Brain (organoid and tissue), 1 donor: ENCODE results near the gene GTPBP6. TPM values are rescaled to one million over a fixed set of nuclear protein-coding genes. Genes with fewer than 3 reads are reported as not detected.

Experiments used
- polyA plus RNA-seq: library from polyadenylated mRNA; stranded (reverse); fragments of 350-450 nt; fragmentation: Illumina TruSeq; extraction: RNeasy Lipid Tissue Mini Kit (QIAGEN cat#74804); gene quantifications from one replicate; pipeline ENCODE4 v1.2.3, GENCODE V29; 2015; ENCODE audit warnings: low read depth, low replicate concordance; ENCODE audit not compliant: insufficient read depth

GTPBP6 gene
- polyA plus RNA-seq, 1 donor from 2014 or later, result 33.5 TPM

Other genes starting within 250 kb of the GTPBP6 start
- 9.3 TPM for gene PLCXD1, start 37.4 kb downstream of the GTPBP6 start, polyA plus RNA-seq
- gene PPP2R3B, start 68.1 kb upstream of the GTPBP6 start, polyA plus RNA-seq, result 14.6 TPM